GM21576 (cell line): Measurements from ENCODE around the gene CCDC102A.
"Not testable (repeated sequence)": the region's sequence is repeated elsewhere in the genome, so short reads cannot be mapped to it uniquely, and the experiment has no call there.

Source experiments
- ATAC-seq: cut with Tn5 transposase; IDR thresholded peaks from one replicate; pipeline ENCODE4 v1.9.1; 2021; ENCODE audit warnings: mild to moderate bottlenecking, moderate library complexity; ENCODE audit not compliant: unreplicated experiment

CCDC102A gene

DNA sequence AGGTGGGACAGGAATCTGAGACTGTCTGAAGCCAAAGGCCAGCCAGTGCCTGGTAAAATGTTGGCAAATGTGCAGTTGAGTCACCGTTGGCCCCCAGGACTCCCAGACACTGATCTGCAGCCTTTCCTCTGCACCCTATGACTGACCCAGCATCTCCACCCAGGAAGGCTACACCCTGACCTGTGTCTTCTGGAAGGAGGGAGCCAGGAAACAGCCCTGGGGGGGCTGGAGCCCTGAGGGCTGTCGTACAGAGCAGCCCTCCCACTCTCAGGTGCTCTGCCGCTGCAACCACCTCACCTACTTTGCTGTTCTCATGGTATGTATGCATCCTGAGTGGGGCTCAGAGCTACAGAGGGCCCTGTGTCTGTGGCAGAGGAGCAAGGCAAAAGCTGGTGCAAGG lies 30.1 kb upstream of the CCDC102A start:
- ATAC-seq = no peak

DNA sequence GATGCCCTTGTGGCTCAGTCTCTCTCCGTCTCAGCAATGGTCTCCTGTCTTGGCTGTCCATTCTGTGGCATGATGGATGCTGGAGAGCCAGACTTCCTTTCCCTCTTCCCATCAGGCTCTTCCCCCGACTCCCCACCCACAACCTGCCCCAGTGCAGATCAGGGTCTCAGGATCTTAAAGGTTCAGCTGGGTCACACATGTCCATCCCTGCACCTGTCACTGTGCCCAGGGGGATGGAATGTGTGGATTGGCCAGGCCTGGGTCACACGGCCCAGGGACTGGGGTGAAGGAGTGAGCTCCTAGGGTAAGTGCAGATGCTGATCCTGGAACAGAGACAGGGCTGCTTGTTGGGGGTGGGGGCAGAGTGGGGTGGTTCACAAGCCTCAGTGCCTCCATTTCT lies 29.1 kb upstream of the CCDC102A start:
- ATAC-seq = no peak

DNA sequence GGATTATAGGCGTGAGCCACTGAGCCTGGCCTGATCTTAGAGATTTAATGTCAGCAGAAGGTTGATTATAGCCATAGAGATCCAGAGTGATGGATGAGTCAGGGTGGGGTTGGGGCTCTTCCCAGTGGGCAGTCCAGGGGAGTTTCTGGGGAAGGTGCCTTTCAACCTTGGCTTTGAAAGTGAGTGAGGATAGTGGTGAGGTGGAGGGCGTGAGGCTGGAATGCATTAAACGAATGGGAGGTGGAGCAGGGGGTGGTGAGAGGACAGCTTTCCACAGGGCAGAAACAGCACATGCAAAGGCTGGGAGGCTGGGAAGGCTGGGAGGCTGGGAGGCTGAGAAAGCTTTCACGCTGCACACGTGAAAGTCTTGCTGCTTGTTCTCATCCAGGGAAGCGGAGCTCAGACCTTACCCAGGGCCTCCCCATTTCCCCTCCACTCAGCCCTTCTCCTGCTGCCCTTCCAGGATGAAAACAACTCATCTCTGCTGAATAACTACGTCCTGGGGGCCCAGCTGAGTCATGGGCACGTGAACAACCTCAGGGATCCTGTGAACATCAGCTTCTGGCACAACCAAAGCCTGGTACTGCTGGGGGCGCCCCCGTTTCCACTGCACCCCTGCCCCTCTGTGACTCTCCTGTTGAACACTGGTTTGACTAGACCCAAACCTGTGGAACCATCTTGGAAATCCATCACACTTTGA lies 28.4 kb upstream of the CCDC102A start:
- ATAC-seq = no peak

DNA sequence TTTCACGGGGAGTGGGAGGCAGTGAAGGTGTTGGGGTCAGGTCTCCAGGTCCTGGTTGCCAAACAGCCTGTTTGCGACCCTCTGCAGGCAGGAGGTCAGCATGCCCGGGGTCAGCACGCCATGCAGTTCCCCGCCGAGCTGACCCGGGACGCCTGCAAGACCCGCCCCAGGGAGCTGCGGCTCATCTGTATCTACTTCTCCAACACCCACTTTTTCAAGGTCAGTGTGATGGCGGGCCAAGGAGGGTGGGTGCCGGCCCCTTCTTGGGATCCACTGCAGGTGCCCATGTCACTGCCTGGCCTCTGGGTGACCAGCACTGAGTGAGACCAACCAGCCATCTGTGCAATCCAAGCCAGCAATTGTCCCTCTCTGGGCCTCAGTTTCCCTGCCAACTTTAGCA lies 27.4 kb upstream of the CCDC102A start:
- no peak for ATAC-seq

DNA sequence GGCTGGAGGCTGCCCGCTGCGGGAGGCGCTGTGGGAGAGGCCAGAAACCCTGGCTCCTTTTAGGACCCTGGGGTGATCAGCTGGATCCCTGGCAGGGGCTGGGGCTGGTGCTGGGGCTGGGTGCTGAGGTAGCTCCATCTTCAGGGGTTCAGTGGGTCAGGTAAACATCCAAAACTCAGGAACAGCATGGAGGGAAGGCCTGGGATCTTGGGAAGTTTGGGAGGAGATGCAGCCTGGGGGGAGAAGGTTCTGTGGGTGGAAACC lies 27.0 kb upstream of the CCDC102A start:
- no peak for ATAC-seq

DNA sequence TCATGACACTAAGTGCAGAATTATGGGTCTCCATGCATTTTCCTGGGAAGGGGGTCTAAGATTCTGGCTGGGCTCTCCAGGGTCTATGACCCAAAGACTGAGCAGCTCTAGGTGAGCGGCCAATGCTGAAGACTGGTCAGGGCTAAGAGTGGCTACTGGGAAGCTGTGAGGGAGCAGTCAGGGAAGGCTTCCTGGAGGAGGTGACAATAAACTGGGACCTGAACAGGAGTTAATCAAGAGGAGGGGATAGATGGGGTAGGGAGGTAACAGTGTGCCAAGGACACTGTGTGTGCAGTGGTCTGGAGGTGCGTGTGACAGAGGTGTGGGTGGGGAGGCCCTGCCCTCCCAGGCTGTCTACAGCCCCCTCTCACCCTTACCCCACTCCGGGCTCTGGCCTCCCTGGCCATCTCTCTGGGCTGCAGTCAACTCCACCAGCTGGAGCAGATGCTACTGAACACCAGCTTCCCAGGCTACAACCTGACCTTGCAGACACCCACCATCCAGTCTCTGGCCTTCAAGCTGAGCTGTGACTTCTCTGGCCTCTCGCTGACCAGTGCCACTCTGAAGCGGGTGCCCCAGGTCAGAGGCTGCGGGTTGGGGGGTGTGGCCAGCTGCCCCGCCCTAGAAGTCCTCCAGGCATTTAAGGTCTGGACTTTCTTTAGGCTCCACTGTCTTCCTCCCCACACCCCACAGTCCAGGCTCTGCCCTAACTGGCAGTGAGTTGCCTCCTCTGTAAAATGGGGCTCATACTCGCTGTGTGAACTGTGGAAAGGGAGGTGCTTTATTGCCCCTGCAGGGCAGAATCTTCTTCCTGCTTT lies 26.5 kb upstream of the CCDC102A start:
- no peak for ATAC-seq

DNA sequence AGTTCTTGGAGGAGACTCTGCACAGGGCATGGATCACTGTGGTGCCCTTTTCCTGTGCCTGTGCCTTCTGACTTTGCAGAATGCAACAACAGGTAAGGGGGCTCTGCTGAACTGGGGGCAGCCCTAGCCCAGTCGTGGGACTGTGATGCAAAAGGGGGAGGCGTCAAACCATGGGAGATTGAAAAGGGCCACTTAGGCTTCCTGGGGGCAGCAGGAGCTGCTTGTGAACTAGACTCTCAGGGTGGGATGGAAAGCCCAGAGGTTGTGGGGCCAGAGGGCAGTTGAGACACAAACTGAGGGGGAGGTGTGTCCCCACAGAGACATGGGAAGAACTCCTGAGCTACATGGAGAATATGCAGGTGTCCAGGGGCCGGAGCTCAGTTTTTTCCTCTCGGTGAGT lies 25.7 kb upstream of the CCDC102A start:
- no peak for ATAC-seq

DNA sequence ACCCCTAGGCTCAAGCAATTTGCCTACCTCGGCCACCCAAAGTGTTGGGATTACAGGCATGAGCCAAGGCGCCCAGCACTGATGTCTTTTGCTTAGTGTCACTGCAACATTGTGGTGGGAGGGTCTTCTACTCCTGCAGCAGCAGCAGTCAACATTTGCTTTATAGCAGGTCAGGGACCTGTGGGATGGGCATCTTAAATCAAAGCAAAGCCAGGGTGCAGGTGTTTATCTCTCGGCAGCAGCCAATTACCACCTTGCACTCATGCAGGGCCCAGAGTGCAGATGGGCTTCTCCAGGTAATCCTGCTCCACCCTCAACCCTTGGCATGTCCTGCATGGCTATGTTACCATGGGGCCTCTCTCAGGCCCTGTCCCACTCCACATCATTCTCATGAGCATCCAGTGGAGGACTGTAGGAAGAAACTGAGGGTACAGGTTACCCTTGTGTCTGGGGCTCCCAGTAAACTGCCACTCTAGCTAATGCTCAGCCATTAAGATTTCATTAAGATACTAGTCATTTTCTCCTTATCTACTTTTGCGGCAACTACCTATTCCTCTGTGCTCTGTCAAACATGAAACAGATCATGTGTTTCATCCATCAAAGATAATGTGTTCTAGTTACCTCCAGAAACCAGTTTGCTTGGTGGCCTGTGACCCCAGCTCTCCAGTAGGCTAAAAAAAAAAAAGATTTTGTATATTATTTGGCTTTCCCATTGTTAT lies 22.9 kb upstream of the CCDC102A start:
- no peak for ATAC-seq

DNA sequence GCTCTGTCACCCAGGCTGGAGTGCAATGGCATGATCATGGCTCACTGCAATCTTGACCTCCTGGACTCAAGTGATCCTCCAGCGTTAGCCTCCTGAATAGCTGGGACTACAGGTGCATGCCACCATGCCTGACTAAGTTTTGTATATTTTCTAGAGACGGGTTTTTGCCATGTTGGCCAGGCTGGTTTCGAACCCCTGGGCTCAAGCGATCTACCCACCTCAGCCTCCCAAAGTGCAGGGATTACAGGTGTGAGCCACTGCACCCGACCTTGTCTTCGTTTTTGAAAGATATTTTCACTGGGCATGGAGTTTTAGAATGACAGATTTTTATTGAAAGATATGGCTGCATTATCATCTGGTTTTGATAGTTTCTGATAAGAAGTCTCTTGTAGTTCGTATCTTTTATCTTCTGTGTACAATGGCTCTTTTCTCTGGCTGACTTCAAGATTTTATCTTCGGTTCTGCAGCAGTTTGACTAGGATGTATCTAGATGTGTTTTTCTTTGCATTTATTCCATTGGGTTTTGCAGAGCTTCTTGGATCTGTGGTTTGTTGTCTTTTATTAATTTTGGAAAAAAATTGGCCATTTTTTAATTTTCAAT lies 20.7 kb upstream of the CCDC102A start:
- no peak for ATAC-seq

DNA sequence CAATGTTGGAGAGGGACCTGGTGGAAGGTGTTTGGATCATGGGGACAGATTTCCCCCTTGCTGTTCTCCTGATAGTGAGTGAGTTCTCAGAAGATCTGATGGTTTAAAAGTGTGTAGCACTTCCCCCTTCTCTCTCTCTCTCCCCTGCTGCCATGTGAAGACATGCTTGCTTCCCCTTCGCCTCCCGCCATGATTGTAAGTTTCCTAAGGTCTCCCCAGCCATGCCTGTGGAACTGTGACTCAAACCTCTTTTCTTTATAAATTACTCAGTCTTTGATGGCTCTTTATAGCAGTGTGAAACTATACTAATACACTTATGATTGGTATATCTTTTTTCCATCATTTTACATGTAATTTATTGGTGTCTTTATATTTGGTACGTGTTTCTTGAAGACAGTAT lies 19.5 kb upstream of the CCDC102A start:
- ATAC-seq = no peak

DNA sequence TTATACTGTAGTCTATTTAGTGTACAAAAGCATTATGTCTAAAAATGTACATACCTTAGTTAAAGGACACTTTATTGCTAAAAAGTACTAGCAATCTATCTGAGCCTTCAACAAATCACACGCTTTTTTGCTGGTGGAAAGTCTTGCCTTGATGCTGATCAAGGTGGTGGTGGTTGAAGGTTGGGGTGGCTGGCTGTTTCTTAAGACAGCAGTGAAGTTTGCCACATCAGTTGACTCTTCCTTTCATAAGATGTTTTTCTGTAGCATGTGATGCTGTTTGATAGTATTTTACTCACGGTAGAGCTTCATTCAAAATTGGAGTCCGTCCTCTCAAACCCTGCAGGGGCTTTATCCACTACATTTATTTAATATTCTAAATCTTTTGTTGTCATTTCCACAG lies 14.7 kb upstream of the CCDC102A start:
- no peak for ATAC-seq

DNA sequence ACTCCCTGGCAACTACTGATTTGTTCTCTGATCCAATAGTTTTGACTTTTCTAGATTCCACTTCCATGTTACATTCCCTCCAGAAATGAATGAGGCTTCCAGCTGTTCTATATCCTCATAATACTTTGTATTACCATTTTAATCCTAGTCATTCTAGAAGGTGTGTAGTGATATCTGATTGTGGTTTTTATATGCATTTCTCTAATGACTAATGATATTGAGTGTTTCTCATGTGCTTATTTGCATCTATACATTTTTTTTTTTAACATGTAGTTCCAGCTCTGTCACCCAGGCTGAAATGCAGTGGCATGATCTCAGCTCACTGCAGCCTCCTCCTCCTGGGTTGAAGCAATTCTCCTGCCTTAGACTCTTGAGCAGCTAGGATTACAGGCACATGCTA lies 13.4 kb upstream of the CCDC102A start:
- no peak for ATAC-seq

DNA sequence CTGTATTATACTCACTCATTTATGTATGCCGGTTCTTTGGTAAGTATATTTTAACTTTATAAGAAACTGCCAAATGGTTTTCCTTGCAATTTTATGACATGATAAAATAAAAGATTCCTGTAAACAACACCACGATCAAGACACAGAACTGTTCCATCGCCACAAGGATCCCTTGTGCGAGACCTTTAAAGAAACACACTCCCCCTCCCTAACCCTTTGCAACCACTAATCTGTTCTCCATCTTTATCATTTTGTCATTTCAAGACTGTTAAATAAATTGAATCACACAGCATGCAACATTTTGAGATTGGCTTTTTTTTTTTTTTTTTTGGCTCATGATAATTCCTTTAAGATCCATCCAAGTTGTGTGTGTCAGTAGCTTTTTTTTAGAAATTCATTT lies 12.0 kb upstream of the CCDC102A start:
- no peak for ATAC-seq

DNA sequence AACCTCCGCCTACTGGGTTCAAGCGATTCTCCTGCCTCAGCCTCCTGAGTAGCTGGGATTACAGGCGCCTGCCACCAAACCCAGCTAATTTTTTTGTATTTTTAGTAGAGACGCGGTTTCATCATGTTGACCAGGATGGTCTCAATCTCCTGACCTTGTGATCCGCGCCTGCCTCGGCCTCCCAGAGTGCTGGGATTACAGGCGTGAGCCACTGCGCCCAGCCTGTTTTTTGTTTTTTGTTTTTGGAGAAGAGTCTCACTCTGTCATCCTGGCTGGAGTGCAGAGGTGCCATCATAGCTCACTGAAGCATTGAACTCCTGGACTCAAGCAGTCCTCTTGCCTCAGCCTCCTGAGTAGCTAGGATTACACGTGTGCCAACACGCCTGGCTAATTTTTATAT lies 11.2 kb upstream of the CCDC102A start:
- ATAC-seq = not testable (repeated sequence)

DNA sequence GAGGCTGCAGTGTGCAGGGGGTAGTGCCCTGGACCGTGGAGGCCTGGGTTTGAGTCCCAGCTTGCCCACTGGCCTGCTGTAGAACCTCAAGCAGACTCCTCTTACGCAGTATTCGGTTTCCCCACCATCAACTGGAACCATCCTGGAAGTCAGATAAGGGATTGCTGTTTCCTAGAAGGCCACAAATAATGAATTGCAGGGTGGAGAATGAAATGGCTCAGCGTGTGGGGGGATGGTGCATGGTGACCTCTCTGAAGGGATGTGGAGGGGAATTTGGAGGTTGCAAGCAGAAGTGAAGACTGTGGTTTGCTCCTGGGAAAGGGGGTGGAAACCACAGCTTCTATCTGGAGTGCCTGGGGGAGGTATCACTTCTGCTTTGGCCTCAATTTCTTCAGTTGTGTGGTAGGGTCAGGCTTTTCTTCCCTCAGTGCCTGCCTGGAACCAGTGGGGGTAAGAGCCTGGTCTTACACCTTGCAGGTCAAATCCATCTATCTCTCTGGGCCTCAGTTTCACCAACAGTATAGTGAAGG lies 7.8 kb upstream of the CCDC102A start:
- ATAC-seq = peak; percentile 79

DNA sequence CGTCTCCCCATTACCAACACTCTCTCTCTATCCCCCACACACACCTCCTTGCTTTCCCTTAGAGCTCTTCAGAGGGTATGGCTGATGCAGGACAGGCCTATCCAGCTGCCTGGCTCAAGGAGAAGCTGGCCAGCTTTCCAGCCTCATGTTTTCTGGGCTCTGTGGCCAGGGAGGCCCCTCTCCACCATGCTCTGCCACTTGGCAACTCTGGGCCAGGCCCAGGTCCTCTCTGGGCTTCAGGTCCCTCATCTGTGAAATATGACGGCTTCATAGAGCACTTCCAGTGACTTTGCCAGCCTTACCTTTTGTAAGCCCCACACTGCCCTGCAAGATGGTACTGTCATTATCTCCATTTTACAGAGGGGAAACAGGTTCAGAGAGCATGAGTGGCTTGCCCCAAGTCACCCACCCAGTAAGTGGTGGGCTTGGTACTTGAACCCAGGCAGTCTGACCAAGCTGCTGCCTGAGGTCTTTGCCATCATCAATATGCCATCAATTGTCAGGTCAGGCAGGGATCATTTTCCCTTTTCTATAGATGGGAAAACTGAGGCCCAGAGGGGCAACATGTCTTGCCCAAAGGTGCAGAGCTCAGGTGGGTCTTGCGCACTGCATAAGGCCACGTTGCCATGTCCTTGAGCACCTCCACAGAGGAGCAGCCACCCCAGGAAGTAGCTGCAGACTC lies 5.5 kb upstream of the CCDC102A start:
- ATAC-seq = no peak

DNA sequence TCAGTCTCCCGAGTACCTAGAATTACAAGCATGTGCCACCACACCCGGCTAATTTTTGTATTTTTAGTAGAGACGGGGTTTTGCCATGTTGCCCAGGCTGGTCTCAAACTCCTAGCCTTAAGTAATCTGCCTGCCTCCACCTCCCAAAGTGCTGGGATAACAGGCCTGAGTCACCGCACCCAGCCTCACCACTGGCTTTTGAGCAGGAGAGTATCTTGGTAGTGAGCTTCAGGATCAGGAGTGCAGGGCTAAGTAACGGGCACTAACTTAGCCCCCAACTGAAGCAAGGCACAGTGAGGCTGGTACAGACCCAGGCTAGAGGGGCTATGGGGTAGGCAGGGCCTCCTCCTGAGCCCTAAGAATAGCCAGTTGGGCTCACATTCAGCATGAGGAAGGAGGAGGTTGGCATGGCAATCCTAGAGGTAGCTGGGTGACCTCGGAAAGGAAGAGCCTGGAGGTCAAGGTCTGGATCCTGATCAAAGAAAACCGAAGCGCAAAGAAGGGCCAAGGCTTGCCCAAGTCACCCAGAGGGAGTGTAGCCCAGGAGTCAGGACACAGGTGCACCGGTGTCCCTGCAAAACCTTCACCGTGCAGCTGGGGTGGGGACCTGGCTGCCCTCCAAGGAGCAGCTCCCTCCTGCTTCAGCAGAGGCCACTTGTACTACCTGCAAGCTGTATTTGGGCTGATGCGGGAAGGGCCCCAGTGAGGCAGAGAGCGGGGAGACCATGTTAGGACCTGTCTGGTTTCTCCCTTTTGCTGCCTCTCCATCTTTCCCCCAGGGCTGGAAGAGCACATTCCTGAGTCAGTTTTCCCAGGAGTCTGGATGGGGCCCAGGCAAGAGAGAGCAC lies 4.8 kb upstream of the CCDC102A start:
- no peak for ATAC-seq

DNA sequence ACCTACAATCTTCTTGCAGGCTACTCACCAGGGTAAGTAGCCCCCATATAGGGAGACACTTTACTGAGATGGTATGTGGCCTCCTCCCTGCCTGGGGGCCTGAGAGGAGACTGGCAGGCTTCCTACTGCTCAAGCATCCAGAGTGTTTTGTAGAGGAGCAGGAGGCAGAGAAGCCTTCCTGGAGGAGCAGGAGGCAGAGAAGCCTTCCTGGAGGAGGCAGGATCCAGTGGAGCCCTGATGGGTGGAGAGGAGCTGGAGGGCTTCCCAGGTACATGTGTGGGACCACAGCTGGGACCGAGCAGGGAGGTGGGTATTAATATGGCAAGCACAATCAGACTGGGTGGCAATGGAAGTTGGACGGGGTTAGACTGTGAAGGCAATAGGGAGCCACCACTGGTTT lies 4.0 kb upstream of the CCDC102A start:
- ATAC-seq = no peak

DNA sequence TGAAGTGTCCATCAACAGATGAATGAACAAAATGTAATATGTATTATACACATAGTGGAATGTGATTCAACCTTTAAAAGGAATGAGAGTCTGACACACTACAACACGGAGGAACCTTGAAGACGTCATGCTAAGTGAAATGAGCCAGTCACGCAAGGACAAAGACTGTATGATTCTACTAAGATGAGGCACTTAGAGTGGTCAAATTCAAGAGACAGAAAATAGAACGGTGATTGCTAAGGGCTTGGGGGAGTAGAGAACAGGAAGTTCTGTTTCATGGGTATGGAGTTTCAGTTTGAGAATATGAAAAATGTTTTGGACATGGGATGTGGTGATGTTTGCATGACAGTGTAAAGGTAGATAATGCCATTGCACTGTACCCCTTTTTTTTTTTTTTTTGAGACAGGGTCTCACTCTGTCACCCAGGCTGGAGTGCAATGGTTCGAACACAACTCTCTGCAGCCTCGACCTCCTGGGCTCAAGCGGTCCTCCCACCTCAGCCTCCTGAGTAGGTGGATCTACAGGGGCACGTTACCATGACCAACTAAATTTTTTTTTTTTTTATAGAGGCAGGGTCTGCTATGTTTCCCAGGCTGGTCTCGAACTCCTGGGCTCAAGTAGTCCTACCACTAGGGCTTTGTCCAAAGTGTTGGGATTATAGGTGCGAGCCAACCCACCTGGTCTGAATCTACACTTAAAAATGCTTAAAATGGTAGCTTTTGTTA lies 2.9 kb upstream of the CCDC102A start:
- ATAC-seq = peak; percentile 44
